ENCODE results near the gene ICA1L. TPM values are rescaled to one million over a fixed set of nuclear protein-coding genes. Genes with fewer than 3 reads are reported as not detected.

ICA1L gene
- total and polyA plus RNA-seq, 2 of the 13 experiments (the other 11 are each of a cell fraction or from before 2014, with no cell fraction given) = 1.5 to 2.4 TPM

DNA sequence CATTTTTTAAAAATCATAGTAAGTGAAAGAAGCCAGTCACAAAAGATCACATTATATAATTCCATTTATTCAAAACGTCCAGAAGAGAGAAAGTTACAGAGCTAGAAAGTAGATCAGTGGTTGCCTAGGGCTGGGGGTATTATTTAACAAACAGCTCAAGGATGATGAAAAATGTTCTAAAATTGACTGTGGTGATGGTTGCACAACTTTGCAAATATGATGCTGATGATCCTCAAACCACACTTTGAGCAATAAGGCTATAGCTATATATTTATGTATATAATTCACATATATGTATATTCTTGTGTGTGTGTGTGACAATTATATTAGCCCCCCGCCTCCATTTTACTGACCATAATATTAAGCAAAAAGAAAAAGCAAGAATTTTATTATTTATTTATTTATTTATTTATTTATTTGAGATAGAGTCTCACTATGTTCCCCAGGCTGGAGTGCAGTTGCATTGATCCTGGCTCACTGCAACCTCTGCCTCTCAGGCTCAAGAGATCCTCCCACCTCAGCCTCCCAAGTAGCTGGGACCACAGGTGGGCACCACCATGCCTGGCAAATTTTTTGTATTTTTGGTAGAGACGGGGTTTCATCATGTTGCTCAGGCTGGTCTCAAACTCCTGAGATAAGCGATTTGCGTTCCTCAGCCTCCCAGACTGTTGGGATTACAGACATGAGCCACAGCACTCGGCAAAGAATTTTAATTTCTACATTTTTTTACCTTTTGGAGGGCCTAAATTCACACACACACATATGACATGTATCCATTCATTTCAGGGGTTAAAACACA is 38.0 kb upstream of the ICA1L start:
- Histone ChIP-seq H4K20me1 (ENCODE audit: insufficient read depth, low read length) (peaks cover 5% of the 10 kb centered on the region), H3K27ac (ENCODE audit: extremely low read length, insufficient read depth, low read length) (no peak overlapping the region), H3K9ac (ENCODE audit: insufficient read depth, low read depth, low read length) (peak overlapping the region; percentile 97), H3K4me3 (replicated peaks in 1 of 3; ENCODE audit: insufficient read depth in 1 of 3, low read depth in 2 of 3, low read length in 3 of 3) (peak overlapping the region; percentile 88 to 96 (median 91)), H3K36me3 (replicated peaks in 1 of 2; ENCODE audit: control insufficient read depth in 1 of 2, insufficient read depth in 2 of 2, low read length in 2 of 2) (peaks cover 2 to 18% of the 10 kb centered on the region in 2 experiments; a peak in 4 of 5 replicates), H2AFZ (ENCODE audit: low read length) (no peak overlapping the region), H3K79me2 (ENCODE audit: insufficient read depth, low read length) (peaks cover 61% of the 10 kb centered on the region), H3K9me3 (ENCODE audit: low read length) (no peaks in the 10 kb centered on the region), H3K4me1 (ENCODE audit: insufficient read depth, low read length) (peaks cover 26% of the 10 kb centered on the region), H3K4me2 (ENCODE audit: low read depth, low read length) (peak overlapping the region; percentile 99), H3K27me3 (ENCODE audit: control insufficient read depth in 1 of 2, insufficient read depth in 2 of 2, low read length in 2 of 2) (peaks cover 0 to 4% of the 10 kb centered on the region in 2 experiments; a peak in 2 of 5 replicates)
- in situ Hi-C loops (cut with HindIII; ENCODE audit: extremely low pct_ligation_motif_present, low pct_unique_long_range_greater_than_20kb) = no loop called here
- ChIA-PET POLR2A (no interaction called here), CTCF (ENCODE audit: low intra/inter-chr PET ratio, low total read pairs) (no interaction called here)
- no TSS peak for BruUV-seq (replicated peaks)
- 83% methylated on average over 6 of the region's 6 CpGs for WGBS (ENCODE audit: low lambda C conversion rate)
- ATAC-seq (no peak), FAIRE-seq (no peak), DNase-seq (ENCODE audit: low spot score) (no peak)
- intact Hi-C loops (cut with micrococcal nuclease; ENCODE audit: unreplicated experiment) = loop anchor here (2.0 to 10.0 kb wide), 4 partner anchors 105 to 329 kb away; partner anchors contain the start of genes CYP20A1 and NBEAL1
- TF ChIP-seq, protein P1, sequence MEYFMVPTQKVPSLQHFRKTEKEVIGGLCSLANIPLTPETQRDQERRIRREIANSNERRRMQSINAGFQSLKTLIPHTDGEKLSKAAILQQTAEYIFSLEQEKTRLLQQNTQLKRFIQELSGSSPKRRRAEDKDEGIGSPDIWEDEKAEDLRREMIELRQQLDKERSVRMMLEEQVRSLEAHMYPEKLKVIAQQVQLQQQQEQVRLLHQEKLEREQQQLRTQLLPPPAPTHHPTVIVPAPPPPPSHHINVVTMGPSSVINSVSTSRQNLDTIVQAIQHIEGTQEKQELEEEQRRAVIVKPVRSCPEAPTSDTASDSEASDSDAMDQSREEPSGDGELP (IDR thresholded peaks at IDR 0.05; ENCODE audit: borderline replicate concordance, low read depth) = no peak
- TF ChIP-seq, protein P2, sequence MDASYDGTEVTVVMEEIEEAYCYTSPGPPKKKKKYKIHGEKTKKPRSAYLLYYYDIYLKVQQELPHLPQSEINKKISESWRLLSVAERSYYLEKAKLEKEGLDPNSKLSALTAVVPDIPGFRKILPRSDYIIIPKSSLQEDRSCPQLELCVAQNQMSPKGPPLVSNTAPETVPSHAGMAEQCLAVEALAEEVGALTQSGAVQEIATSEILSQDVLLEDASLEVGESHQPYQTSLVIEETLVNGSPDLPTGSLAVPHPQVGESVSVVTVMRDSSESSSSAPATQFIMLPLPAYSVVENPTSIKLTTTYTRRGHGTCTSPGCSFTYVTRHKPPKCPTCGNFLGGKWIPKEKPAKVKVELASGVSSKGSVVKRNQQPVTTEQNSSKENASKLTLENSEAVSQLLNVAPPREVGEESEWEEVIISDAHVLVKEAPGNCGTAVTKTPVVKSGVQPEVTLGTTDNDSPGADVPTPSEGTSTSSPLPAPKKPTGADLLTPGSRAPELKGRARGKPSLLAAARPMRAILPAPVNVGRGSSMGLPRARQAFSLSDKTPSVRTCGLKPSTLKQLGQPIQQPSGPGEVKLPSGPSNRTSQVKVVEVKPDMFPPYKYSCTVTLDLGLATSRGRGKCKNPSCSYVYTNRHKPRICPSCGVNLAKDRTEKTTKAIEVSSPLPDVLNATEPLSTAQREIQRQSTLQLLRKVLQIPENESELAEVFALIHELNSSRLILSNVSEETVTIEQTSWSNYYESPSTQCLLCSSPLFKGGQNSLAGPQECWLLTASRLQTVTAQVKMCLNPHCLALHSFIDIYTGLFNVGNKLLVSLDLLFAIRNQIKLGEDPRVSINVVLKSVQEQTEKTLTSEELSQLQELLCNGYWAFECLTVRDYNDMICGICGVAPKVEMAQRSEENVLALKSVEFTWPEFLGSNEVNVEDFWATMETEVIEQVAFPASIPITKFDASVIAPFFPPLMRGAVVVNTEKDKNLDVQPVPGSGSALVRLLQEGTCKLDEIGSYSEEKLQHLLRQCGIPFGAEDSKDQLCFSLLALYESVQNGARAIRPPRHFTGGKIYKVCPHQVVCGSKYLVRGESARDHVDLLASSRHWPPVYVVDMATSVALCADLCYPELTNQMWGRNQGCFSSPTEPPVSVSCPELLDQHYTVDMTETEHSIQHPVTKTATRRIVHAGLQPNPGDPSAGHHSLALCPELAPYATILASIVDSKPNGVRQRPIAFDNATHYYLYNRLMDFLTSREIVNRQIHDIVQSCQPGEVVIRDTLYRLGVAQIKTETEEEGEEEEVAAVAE (CRISPR knock-in tag; IDR thresholded peaks at IDR 0.05; ENCODE audit: borderline replicate concordance) = no peak
- peak; percentile 88 for TF ChIP-seq ZNF460 (CRISPR knock-in tag; IDR thresholded peaks at IDR 0.05; ENCODE audit: borderline replicate concordance)
- TF ChIP-seq ZNF546 (CRISPR knock-in tag; conservative IDR thresholded peaks at IDR 0.05) = no peak
- TF ChIP-seq, protein P3, sequence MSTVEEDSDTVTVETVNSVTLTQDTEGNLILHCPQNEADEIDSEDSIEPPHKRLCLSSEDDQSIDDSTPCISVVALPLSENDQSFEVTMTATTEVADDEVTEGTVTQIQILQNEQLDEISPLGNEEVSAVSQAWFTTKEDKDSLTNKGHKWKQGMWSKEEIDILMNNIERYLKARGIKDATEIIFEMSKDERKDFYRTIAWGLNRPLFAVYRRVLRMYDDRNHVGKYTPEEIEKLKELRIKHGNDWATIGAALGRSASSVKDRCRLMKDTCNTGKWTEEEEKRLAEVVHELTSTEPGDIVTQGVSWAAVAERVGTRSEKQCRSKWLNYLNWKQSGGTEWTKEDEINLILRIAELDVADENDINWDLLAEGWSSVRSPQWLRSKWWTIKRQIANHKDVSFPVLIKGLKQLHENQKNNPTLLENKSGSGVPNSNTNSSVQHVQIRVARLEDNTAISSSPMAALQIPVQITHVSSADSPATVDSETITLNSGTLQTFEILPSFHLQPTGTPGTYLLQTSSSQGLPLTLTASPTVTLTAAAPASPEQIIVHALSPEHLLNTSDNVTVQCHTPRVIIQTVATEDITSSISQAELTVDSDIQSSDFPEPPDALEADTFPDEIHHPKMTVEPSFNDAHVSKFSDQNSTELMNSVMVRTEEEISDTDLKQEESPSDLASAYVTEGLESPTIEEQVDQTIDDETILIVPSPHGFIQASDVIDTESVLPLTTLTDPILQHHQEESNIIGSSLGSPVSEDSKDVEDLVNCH (CRISPR knock-in tag; IDR thresholded peaks at IDR 0.05) = no peak
- peak in 1 of 2 experiments; percentile 21; a peak in 1 of 4 replicates for TF ChIP-seq KLF16 (CRISPR knock-in tag; IDR thresholded peaks at IDR 0.05)
- TF ChIP-seq, protein P4, sequence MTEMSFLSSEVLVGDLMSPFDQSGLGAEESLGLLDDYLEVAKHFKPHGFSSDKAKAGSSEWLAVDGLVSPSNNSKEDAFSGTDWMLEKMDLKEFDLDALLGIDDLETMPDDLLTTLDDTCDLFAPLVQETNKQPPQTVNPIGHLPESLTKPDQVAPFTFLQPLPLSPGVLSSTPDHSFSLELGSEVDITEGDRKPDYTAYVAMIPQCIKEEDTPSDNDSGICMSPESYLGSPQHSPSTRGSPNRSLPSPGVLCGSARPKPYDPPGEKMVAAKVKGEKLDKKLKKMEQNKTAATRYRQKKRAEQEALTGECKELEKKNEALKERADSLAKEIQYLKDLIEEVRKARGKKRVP (CRISPR knock-in tag; IDR thresholded peaks at IDR 0.05) = peak in 1 of 2 experiments; percentile 88; a peak in 2 of 4 replicates
- TF ChIP-seq, protein P5, sequence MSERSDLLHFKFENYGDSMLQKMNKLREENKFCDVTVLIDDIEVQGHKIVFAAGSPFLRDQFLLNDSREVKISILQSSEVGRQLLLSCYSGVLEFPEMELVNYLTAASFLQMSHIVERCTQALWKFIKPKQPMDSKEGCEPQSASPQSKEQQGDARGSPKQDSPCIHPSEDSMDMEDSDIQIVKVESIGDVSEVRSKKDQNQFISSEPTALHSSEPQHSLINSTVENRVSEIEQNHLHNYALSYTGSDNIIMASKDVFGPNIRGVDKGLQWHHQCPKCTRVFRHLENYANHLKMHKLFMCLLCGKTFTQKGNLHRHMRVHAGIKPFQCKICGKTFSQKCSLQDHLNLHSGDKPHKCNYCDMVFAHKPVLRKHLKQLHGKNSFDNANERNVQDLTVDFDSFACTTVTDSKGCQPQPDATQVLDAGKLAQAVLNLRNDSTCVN (CRISPR knock-in tag; IDR thresholded peaks at IDR 0.05; ENCODE audit: borderline replicate concordance) = no peak
- 0 out of 2 replicates have a peak, but pooled peaks have one; percentile 14 for TF ChIP-seq RBFOX2 (IDR thresholded peaks at IDR 0.05; ENCODE audit: low read depth, low read length)
- TF ChIP-seq FOXC1 (CRISPR knock-in tag; IDR thresholded peaks at IDR 0.05; ENCODE audit: borderline replicate concordance) = no peak

All from HepG2 (cell line).